ENCODE data around the gene PCK1. TPM values are rescaled to one million over a fixed set of nuclear protein-coding genes. Genes with fewer than 3 reads are reported as not detected.

PCK1 gene
- total and polyA plus RNA-seq, 8 donors, result 0.12 to 311 (median 0.67) TPM

DNA sequence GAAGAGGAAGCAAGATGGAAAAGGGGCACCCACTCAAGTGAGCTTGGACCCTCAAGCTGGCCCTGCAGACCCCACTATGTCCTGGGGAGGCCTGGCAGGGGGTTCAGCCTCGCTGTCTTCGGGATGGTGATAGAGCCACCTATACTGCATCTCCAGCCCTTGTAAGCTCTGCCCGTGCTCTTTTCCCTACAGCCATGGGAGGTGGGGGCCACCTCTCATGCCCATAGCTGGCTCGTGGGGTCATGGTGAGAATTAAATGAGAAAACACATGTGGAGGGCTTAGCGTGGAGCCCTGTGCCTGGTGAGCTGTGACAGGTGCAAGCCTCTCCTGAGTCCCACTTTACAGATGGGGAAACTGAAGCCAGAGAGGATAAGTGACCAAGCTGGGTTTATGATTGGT, 27.7 kb downstream of the PCK1 start:
- Histone ChIP-seq H3K36me3 (no peaks in the 10 kb centered on the region), H3K27ac (no peak overlapping the region), H3K9me3 (peaks cover 0 to 13% (median 9%) of the 10 kb centered on the region in 4 donors), H3K27me3 (peaks cover 0 to 4% (median 0%) of the 10 kb centered on the region in 3 donors), H3K4me1 (peaks cover 0 to 8% (median 4%) of the 10 kb centered on the region in 4 donors), H3K4me3 (no peak overlapping the region)
- intact Hi-C loops (cut with DNase I; ENCODE audit: low total_unique reads), result no loop called here
- no peak for DNase-seq
- WGBS, 5 donors, result 77 to 86% (median 83%) methylated on average over 5 of the region's 5 CpGs
- TF ChIP-seq EP300 (IDR thresholded peaks at IDR 0.05), result no peak
- TF ChIP-seq, protein P1, sequence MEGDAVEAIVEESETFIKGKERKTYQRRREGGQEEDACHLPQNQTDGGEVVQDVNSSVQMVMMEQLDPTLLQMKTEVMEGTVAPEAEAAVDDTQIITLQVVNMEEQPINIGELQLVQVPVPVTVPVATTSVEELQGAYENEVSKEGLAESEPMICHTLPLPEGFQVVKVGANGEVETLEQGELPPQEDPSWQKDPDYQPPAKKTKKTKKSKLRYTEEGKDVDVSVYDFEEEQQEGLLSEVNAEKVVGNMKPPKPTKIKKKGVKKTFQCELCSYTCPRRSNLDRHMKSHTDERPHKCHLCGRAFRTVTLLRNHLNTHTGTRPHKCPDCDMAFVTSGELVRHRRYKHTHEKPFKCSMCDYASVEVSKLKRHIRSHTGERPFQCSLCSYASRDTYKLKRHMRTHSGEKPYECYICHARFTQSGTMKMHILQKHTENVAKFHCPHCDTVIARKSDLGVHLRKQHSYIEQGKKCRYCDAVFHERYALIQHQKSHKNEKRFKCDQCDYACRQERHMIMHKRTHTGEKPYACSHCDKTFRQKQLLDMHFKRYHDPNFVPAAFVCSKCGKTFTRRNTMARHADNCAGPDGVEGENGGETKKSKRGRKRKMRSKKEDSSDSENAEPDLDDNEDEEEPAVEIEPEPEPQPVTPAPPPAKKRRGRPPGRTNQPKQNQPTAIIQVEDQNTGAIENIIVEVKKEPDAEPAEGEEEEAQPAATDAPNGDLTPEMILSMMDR (IDR thresholded peaks at IDR 0.05), result no peak
- no peak for TF ChIP-seq POLR2AphosphoS5 (IDR thresholded peaks at IDR 0.05)
- TF ChIP-seq POLR2A (IDR thresholded peaks at IDR 0.05), result no peak

DNA sequence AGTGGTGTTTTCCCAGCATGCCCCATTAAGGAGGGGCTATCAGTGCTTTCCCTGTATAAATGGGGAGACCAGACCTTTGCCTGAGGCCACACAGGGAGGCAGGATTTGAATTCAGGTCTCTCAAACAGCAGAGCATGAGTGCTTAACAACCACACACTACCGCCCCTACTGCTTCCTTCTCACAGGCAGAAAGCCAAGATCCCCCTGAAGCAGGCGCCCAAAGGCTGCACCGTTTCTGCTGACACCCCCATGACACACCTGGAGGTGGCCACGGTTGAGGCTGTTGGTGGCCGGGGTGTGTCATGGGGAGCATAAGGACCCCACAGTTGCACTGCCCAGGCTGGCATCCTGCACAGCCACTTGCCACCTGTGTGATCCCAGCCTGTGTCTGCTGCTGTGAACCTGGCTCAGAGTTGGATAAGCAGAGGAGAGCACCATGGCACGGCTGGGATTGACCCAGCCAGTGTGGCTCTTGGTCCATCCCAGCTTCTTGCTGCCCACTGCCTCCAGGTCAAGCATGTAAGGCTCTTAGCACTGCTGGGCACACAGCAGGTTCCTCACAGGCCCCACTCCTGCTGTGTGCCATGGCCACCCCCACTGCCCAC, 28.3 kb downstream of the PCK1 start:
- intact Hi-C loops (cut with DNase I; ENCODE audit: low total_unique reads), result no loop called here
- H3K27me3 ChIP-seq, result peaks cover 0 to 4% (median 0%) of the 10 kb centered on the region in 3 donors
- no peaks in the 10 kb centered on the region for H3K36me3 ChIP-seq
- H3K4me1 ChIP-seq, result peaks cover 0 to 13% (median 5%) of the 10 kb centered on the region in 4 donors
- no peak overlapping the region for H3K27ac ChIP-seq
- H3K9me3 ChIP-seq, result peaks cover 0 to 13% (median 9%) of the 10 kb centered on the region in 4 donors
- no peak overlapping the region for H3K4me3 ChIP-seq
- 81 to 88% (median 82%) methylated on average over 6 of the region's 6 CpGs for WGBS, 5 donors
- no peak for DNase-seq
- TF ChIP-seq, protein P1 (IDR thresholded peaks at IDR 0.05), result no peak
- TF ChIP-seq POLR2AphosphoS5 (IDR thresholded peaks at IDR 0.05) (no peak), EP300 (IDR thresholded peaks at IDR 0.05) (no peak), POLR2A (IDR thresholded peaks at IDR 0.05) (no peak)

DNA sequence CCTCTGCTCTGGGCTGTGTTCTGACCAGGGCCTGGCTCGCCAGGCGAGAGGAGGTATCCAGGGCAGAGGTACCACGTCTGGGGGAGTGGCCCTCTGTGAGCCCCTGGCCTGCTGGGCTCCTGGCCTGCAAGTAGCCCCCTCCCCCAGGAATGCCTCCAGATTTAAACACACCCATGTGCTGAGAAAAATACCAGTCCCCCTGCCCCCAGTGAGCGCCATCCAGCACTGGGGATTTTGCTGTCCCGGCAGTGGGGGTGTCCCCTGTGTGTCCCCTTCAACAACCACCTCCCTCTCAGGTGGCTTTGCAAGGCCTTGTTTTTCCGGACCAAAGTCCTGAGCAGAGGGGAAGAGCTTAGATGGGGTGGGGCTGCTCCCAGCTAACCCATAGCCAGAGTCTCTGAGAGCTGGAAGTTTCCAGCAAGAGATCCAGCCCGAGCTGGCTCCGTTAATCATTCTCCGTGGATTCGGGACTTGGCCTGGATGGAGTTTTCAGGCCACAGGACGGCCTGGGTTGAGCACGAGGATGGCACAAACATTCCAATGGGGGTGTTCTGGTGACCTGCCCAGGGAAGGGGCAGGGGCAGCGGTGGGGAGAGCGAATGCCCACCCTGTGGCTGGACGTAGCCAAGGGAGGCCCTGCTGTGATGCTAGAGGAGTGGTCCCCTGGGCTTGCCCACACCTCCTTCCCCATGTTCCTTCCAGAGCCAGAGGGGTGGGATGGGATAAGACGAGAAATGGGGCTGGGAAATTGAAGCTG, 29.0 kb downstream of the PCK1 start:
- Histone ChIP-seq H3K9me3 (peaks cover 0 to 13% (median 9%) of the 10 kb centered on the region in 4 donors), H3K27me3 (peaks cover 0 to 4% (median 0%) of the 10 kb centered on the region in 3 donors), H3K4me1 (peaks cover 0 to 17% (median 6%) of the 10 kb centered on the region in 4 donors), H3K27ac (no peak overlapping the region), H3K36me3 (no peaks in the 10 kb centered on the region), H3K4me3 (no peak overlapping the region)
- intact Hi-C loops (cut with DNase I; ENCODE audit: low total_unique reads), result loop anchor here (10.0 kb wide), 1 partner anchor 205 kb away; no protein-coding TSS in a partner anchor
- DNase-seq, result peak in 1 of 2 donors; percentile 61
- 61 to 68% (median 67%) methylated on average over 11 to 16 of the region's 16 CpGs for WGBS, 5 donors
- TF ChIP-seq EP300 (IDR thresholded peaks at IDR 0.05) (no peak), POLR2AphosphoS5 (IDR thresholded peaks at IDR 0.05) (no peak), POLR2A (IDR thresholded peaks at IDR 0.05) (no peak)
- TF ChIP-seq, protein P1 (IDR thresholded peaks at IDR 0.05), result no peak

DNA sequence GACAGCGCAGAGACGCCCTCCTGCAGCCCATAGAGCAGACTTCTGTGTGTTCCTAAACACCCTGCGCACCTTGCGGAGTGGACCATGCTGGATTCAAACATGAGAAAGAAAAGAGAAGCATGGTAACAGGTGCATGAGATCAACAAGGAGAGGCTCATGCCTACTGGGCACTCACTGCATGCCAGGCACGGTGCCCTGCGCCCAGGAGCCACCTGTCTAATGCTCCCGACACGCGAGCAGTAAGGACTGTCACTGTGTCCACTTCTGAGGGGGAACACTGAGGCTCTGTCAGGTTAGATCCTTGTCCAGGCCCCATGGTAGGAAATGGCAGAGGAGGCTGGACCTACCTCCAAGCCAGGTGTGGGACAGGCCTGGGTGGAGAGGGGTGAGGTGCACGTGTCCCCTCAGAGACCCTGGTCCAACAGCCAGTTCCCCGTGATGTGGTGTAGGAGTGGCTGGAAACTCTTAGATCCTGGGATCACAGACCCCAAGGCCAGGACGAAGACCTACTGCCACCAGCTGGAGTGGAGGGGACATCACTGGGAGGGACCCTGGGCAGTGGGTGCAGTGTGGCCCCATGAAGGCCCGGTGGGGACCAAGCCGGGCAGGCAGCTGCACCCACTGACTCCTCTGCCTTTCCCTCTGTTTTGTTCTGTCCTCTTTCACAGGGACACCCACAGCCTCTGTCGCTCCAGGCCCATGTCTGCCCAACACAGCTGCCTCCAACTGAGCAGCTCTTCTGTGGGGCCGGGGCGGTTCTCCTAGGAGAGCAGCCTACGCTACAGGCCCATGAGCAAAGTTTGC, 29.8 kb downstream of the PCK1 start:
- Histone ChIP-seq H3K4me3 (no peak overlapping the region), H3K9me3 (peaks cover 0 to 13% (median 9%) of the 10 kb centered on the region in 4 donors), H3K27ac (no peak overlapping the region), H3K4me1 (peaks cover 0 to 15% (median 6%) of the 10 kb centered on the region in 4 donors), H3K36me3 (no peaks in the 10 kb centered on the region), H3K27me3 (peaks cover 0 to 4% (median 0%) of the 10 kb centered on the region in 3 donors)
- DNase-seq, result no peak
- 88 to 96% (median 92%) methylated on average over 16 to 18 of the region's 18 CpGs for WGBS, 5 donors
- TF ChIP-seq, protein P1 (IDR thresholded peaks at IDR 0.05), result no peak
- no peak for TF ChIP-seq POLR2A (IDR thresholded peaks at IDR 0.05)
- TF ChIP-seq EP300 (IDR thresholded peaks at IDR 0.05), result no peak
- TF ChIP-seq POLR2AphosphoS5 (IDR thresholded peaks at IDR 0.05), result no peak
- intact Hi-C loops (cut with DNase I; ENCODE audit: low total_unique reads), result loop anchor here (10.0 kb wide), 1 partner anchor 206 kb away; no protein-coding TSS in a partner anchor

Data from stomach (tissue), 9 donors.